ENCODE results near the gene FRS2. TPM values are rescaled to one million over a fixed set of nuclear protein-coding genes. Genes with fewer than 3 reads are reported as not detected.
A peak's percentile ranks its signal among the peaks of the same experiment; 100 is the strongest.

The FRS2 gene
- total RNA-seq, 1 experiment from 2014 or later: 28.1 TPM

- DNase-seq (ENCODE audit: unreplicated experiment): no peak
- Mint-ChIP-seq H3K27me3 (ENCODE audit: insufficient read depth, unreplicated experiment) (no peaks in the 10 kb centered on the region), H3K27ac (ENCODE audit: low read depth, unreplicated experiment) (peak overlapping the region; percentile 31), H3K36me3 (ENCODE audit: insufficient read depth, unreplicated experiment) (peaks cover 20% of the 10 kb centered on the region), H3K4me3 (ENCODE audit: unreplicated experiment) (no peak overlapping the region), H3K4me1 (ENCODE audit: insufficient read depth, unreplicated experiment) (peaks cover 6% of the 10 kb centered on the region), H3K9me3 (ENCODE audit: unreplicated experiment) (peaks cover 10% of the 10 kb centered on the region)
- POLR2A ChIA-PET: interaction anchor here (0.9 kb wide), 1 partner anchor 13 kb away, joined by 4 read pairs; no protein-coding TSS in a partner anchor
- intact Hi-C loops (cut with micrococcal nuclease): no loop called here
- no TSS peak for BruUV-seq (replicated peaks)
- no peak for TF ChIP-seq CTCF (IDR thresholded peaks at IDR 0.05; ENCODE audit: unreplicated experiment)
- CTCF ChIA-PET: no interaction called here
Observed at GRCh38 chr12:69540987-69541386, 70.8 kb downstream of the FRS2 start.

- POLR2A ChIA-PET: interaction anchor here (1.0 to 2.1 kb wide), 2 partner anchors 8 to 10 kb away, joined by 3 to 6 read pairs; no protein-coding TSS in a partner anchor
- no TSS peak for BruUV-seq (replicated peaks)
- intact Hi-C loops (cut with micrococcal nuclease): no loop called here
Observed at GRCh38 chr12:69544087-69544486, 73.9 kb downstream of the FRS2 start.

GRCh38 chr12:69545081-69545480 lies 74.9 kb downstream of the FRS2 start:
- intact Hi-C loops (cut with micrococcal nuclease): no loop called here
- CTCF ChIA-PET: interaction anchor here (0.5 to 1.0 kb wide), 3 partner anchors 25 to 188 kb away, joined by 3 to 4 read pairs (median 3); partner anchors contain the start of gene FRS2
- no peak for TF ChIP-seq CTCF (IDR thresholded peaks at IDR 0.05; ENCODE audit: unreplicated experiment)
- POLR2A ChIA-PET: no interaction called here
- BruUV-seq (replicated peaks): no TSS peak
- Mint-ChIP-seq H3K4me1 (ENCODE audit: insufficient read depth, unreplicated experiment) (peaks cover 14% of the 10 kb centered on the region), H3K4me3 (ENCODE audit: unreplicated experiment) (no peak overlapping the region), H3K27ac (ENCODE audit: low read depth, unreplicated experiment) (no peak overlapping the region), H3K27me3 (ENCODE audit: insufficient read depth, unreplicated experiment) (no peaks in the 10 kb centered on the region), H3K9me3 (ENCODE audit: unreplicated experiment) (peaks cover 10% of the 10 kb centered on the region), H3K36me3 (ENCODE audit: insufficient read depth, unreplicated experiment) (peaks cover 20% of the 10 kb centered on the region)
- DNase-seq (ENCODE audit: unreplicated experiment): no peak

More at GRCh38 chr12:69544087-69544486, 73.9 kb downstream of the FRS2 start:
- no peak for TF ChIP-seq CTCF (IDR thresholded peaks at IDR 0.05; ENCODE audit: unreplicated experiment)
- Mint-ChIP-seq H3K4me1 (ENCODE audit: insufficient read depth, unreplicated experiment) (peaks cover 6% of the 10 kb centered on the region), H3K9me3 (ENCODE audit: unreplicated experiment) (peaks cover 10% of the 10 kb centered on the region), H3K36me3 (ENCODE audit: insufficient read depth, unreplicated experiment) (peaks cover 20% of the 10 kb centered on the region), H3K27ac (ENCODE audit: low read depth, unreplicated experiment) (no peak overlapping the region), H3K4me3 (ENCODE audit: unreplicated experiment) (no peak overlapping the region), H3K27me3 (ENCODE audit: insufficient read depth, unreplicated experiment) (no peaks in the 10 kb centered on the region)
- CTCF ChIA-PET: no interaction called here
- DNase-seq (ENCODE audit: unreplicated experiment): no peak

- Mint-ChIP-seq H3K9me3 (ENCODE audit: unreplicated experiment) (peaks cover 10% of the 10 kb centered on the region), H3K27ac (ENCODE audit: low read depth, unreplicated experiment) (no peak overlapping the region), H3K36me3 (ENCODE audit: insufficient read depth, unreplicated experiment) (peaks cover 7% of the 10 kb centered on the region), H3K4me3 (ENCODE audit: unreplicated experiment) (no peak overlapping the region), H3K4me1 (ENCODE audit: insufficient read depth, unreplicated experiment) (peaks cover 9% of the 10 kb centered on the region), H3K27me3 (ENCODE audit: insufficient read depth, unreplicated experiment) (no peaks in the 10 kb centered on the region)
- no TSS peak for BruUV-seq (replicated peaks)
- ChIA-PET CTCF (interaction anchor here (0.6 kb wide), 1 partner anchor 136 kb away, joined by 3 read pairs; no protein-coding TSS in a partner anchor), POLR2A (no interaction called here)
- no peak for DNase-seq (ENCODE audit: unreplicated experiment)
- intact Hi-C loops (cut with micrococcal nuclease): no loop called here
- no peak for TF ChIP-seq CTCF (IDR thresholded peaks at IDR 0.05; ENCODE audit: unreplicated experiment)
Observed at GRCh38 chr12:69546693-69547438, 76.7 kb downstream of the FRS2 start.

Data from MCF 10A (cell line).